ENCODE data around the gene MED10. TPM values are rescaled to one million over a fixed set of nuclear protein-coding genes. Genes with fewer than 3 reads are reported as not detected.

The MED10 gene
- total RNA-seq, 1 donor from 2014 or later: 30.8 TPM

GRCh38 chr5:6399980-6400910 is 21.9 kb upstream of the MED10 start:
- DNase-seq (ENCODE audit: low spot score): no peak

GRCh38 chr5:6398570-6399230 is 20.4 kb upstream of the MED10 start:
- DNase-seq (ENCODE audit: low spot score): no peak

- DNase-seq (ENCODE audit: low spot score): no peak
These were observed 19.4 kb upstream of the MED10 start for GRCh38 chr5:6397536-6398269.

GRCh38 chr5:6396836-6397535 is 18.6 kb upstream of the MED10 start:
- no peak for DNase-seq (ENCODE audit: low spot score)

- no peak for DNase-seq (ENCODE audit: low spot score)
These were observed 17.7 kb upstream of the MED10 start for GRCh38 chr5:6396043-6396442.

- DNase-seq (ENCODE audit: low spot score): no peak
These were observed 17.3 kb upstream of the MED10 start for GRCh38 chr5:6395621-6396020.

- no peak for DNase-seq (ENCODE audit: low spot score)
These were observed 16.7 kb upstream of the MED10 start for GRCh38 chr5:6395102-6395445.

- no peak for DNase-seq (ENCODE audit: low spot score)
These were observed 16.2 kb upstream of the MED10 start for GRCh38 chr5:6394429-6395101.

- DNase-seq (ENCODE audit: low spot score): no peak
These were observed 15.3 kb upstream of the MED10 start for GRCh38 chr5:6393596-6394194.

- no peak for DNase-seq (ENCODE audit: low spot score)
These were observed 14.2 kb upstream of the MED10 start for GRCh38 chr5:6392561-6392960.

- no peak for DNase-seq (ENCODE audit: low spot score)
These were observed 12.8 kb upstream of the MED10 start for GRCh38 chr5:6391151-6391550.

- no peak for DNase-seq (ENCODE audit: low spot score)
These were observed 11.7 kb upstream of the MED10 start for GRCh38 chr5:6389946-6390530.

GRCh38 chr5:6389397-6389796 is 11.1 kb upstream of the MED10 start:
- DNase-seq (ENCODE audit: low spot score): no peak

- no peak for DNase-seq (ENCODE audit: low spot score)
These were observed 9.6 kb upstream of the MED10 start for GRCh38 chr5:6387970-6388369.

GRCh38 chr5:6386271-6386670 is 7.9 kb upstream of the MED10 start:
- no peak for DNase-seq (ENCODE audit: low spot score)

GRCh38 chr5:6384856-6385255 is 6.5 kb upstream of the MED10 start:
- no peak for DNase-seq (ENCODE audit: low spot score)

GRCh38 chr5:6383376-6383775 is 5.0 kb upstream of the MED10 start:
- no peak for DNase-seq (ENCODE audit: low spot score)

GRCh38 chr5:6379246-6379645 is 899 bp upstream of the MED10 start:
- DNase-seq (ENCODE audit: low spot score): no peak

GRCh38 chr5:6378766-6379103 is 388 bp upstream of the MED10 start:
- no peak for DNase-seq (ENCODE audit: low spot score)

GRCh38 chr5:6377582-6377904 is 804 bp downstream of the MED10 start:
- no peak for DNase-seq (ENCODE audit: low spot score)
